Activated CD4-positive, CD25-positive, alpha-beta regulatory T cell (primary cell): ENCODE data around the gene CAMK4.

Source experiments
- DNase-seq, 4 experiments: peaks; one replicate each; lab custom pipeline; 2025; lab: John Stamatoyannopoulos, UW

The CAMK4 gene

DNA sequence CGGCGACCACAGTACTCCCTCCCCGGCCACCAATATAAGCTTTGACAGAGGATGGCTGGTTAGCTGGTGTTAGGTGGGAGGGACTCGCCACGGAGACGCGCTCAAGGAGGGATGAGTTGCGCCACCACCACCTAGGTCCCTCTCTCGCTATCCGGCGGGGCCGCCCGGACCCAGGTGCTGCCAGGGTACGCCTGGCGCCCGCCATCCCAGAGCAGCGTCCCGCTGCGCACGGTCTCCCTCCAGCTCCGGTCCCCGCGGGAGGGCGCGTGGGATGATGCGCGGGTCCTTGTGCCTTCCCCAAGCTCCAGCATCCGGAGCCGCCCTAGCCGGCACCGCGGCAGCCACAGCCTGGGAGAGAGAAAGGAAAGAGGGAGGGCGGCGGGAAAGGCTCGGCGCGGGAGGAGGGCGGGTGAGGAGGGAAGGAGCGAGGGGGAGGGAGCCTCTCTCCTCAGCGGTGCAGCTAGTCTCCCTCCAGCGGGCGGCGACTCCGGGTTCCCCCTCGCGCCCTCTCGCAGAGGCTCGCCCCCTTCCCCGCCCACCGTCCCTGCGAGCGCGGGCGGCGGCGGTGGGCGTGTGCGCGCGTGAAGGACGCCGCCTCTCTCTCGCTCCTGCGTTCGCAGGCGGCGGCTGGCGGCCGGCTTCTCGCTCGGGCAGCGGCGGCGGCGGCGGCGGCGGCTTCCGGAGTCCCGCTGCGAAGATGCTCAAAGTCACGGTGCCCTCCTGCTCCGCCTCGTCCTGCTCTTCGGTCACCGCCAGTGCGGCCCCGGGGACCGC, at the start of gene CAMK4:
CAMK4 (plus strand) TSS at position 598 of the 774 bp plus-strand sequence; CDS start at position 698, 100 bp downstream.
- DNase-seq, result peak; percentile 31 to 76 (median 57)

DNA sequence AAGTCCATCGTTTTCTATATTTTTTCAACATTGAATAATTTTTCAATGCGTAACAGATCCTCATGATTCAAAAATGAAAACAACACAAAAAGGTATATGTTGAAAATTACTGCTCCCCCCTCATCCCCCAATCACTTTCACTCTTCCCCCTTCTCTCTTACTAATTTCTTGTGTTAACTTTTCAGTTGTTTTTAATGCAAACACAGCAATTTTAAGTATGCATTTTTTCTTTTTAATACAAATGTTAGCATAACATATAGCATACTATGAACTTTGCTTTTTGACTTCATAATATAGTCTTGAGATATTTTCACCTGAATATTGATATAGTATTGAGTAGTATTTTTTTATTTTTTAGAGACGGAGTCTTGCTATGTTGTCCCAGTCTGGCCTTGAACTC, 41.1 kb upstream of the CAMK4 start:
- DNase-seq, result no peak

DNA sequence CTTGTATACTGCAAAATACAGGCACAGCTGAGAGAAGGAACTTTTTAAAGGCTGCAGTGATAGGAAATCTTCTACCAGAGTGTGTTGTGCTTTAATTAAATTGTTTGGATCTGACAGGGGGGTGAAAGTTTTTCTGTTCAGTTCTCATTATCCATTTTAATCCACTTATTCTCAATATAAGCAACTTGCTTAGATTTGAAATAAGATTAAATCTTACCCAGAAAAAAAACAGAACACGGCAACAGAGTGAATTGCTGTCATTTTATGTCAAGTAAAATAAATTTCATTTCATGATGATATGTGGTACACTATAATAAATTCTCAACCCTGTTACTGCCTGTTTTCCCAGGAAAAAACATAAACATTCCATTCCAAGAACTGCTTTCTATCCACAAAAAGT, 37.1 kb upstream of the CAMK4 start:
- no peak for DNase-seq

DNA sequence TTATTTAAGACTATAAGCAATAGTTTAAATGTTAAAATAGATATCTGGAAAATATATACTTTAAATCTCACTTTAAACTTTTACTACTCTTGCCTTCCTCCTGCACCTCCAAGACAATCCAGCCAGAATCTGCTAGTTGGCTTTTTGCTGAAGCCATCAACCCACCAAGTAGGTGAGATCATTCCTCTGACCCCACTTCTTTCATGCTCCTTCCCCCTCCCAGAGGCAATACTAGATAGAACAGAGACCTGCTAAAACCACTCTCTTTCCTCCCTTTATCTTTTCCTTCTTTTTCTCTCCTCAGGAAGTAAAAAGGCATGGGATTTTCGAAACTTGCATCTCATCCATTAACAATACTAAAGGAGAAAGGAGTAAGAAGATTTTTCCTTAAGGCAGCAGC, 30.1 kb upstream of the CAMK4 start:
- no peak for DNase-seq

DNA sequence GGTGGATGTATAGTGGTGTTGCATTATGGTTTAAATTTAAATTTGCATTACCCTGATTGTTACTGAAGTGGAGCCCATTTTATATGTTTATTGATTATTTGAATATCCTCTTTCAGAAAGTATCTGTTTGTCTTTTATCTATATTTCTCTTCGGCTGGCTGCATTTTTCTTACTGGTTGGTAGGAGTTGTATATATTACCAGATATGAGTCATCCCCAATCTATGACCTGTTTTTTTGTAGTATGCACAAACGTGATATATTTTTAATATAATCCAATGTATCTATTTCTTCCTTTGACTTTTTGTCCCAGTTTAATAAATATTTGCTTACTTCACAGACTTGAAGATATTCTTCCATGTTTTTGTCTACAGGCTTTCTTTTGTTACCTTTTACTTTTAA, 29.3 kb upstream of the CAMK4 start:
- DNase-seq, result no peak

DNA sequence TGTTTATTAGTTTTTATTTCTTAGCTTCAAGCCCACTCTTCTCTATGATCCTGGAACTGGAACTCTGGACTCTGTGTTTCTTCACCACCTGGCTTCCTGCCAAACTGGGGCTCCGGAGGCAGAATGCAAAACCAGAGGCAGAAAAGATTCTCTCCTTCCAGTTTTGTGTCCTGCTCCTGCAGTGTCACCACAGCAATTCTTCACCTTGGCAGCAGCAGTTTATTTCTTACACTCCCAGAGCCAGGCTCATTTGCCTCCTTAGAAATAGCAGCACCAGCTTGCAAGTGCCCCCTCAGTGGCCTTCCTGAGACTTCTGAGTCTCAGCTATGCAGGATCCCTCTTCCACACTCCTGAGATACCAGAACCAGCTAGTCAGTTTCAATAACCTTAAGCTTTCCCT, 26.7 kb upstream of the CAMK4 start:
- no peak for DNase-seq

DNA sequence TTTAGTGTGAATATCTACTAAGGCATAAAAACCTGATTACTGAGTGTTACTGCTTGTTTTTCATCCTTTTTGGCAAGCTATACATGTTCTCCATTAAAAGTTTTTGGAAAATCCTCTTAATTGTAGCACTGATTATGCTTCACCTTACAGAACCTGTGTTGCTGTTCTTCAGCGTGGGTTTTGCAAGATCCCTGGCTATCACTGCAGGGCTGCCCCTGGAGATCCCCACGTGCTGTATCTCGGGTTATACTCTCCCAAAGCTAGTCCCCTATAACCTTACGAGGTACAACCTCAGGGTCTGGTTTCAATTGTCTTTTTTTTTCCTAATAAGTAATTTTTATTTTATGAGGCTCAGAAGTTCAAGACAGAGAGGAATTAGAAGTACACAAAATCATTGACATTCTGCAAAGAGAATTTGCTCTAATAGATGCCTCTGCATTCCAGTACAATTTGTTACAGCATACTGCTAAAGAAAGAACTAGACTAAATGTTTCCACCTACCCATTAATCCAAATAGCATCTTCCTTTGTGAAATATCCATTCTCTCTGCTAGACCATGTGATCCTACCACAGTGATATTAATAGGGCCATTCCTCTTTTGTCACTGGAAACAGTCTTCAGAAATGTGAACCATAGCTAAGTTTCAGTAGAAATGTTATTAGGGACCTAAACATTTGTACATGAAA, 25.8 kb upstream of the CAMK4 start:
- no peak for DNase-seq

DNA sequence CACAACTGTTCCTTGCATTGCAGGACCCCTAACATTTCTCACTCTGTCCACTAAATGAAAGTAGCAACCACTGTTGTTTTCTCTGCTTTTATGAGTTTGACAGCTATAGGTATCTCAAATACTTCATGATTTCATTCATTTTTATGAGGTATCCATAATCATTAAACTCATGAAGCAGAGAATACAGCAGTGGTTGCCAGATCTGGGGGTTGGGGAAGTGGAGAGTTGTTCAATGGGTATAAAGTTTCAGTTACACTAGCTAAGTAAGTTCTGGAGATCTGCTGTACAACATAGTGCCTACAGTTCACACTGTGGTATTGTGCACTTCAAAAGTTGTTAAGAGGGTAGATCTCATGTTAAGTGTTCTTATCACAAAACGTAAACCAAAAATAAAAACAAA, 23.4 kb upstream of the CAMK4 start:
- DNase-seq, result no peak

DNA sequence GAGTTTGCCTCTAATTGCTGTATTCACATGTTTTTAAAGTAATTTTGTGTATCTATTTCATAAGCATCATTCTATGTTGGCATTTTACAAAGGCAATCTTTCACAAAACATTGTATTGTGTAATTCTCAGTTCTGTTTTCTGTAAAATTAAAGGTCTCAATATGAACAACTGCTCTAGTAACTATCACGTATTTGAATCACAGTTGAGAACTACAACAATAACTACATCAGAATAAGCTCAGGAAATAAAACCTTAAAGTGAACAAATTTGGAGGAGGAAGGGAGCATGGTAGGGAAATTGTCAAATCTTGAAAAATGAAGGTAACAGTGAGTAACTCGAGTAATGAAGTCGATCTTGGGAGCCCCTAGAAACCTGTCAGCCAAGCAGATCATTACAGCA, 22.5 kb upstream of the CAMK4 start:
- no peak for DNase-seq

DNA sequence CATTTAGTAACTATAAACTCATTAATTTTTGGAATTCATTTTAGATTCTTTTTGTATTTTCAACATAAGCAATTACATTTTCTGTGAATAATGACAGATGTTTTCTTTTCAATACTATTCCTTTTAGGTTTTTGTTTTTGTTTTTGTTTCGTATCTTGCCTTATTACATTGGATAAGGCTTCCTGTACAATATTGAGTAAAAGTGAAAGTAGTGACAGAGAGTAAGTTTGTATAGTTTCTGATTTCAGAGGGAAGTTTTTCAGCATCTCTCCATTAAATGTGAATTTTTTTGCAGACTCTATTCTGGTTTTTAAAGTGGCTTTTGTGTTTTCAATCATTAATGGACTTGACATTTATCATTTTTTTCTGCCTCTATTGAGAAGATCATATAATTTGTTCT, 12.8 kb upstream of the CAMK4 start:
- no peak for DNase-seq

DNA sequence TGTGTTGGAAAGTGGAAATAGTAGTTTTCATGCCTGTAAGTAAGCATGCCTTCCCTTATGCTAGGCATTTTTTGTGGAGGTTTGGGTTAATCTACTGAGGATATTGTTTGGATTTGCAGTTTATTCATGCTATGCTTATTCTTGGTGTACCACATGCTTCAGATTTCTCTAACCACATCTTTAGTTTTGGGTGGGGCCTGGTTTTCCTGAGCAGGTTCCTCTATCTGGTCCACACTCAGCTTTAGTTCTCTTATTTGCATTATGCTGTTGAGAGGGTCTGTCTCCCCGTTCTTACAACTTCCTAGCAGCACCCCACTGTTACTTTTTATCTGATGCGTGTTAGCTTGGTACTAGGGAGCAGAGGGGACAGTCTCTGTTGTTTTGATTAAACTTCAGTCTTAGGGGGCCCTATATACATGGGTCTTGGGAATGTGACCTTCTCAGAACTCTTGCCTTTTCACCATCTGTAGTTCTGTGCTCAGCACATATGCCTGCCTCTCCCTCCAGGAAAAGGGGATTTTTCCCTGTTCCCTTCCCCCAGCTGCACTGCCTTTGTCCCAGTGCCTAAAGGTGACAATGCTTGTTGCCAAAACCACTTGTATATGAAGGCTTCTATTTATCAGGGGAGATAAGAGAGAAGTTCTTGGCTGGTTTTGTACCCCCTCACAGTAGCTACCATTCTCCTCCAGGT, 10.0 kb upstream of the CAMK4 start:
- DNase-seq, result no peak

DNA sequence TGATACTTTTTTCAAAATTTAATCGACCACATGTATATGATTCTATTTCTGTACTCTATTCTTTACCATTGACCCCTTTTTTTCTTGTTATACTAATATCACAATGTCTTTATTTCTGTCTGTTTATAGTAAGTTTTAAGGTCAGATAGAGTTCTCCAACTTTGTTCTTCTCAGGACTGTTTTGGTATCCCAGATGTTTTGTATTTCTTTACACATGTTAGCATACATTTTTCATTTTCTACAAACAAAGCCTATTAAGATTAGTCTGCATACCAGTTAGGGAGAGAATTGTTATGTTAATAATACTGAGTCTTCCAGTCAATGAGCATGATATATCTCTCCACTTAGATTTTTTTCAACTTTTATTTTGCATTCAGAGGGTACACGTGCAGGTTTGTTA, 8.2 kb upstream of the CAMK4 start:
- DNase-seq, result no peak

DNA sequence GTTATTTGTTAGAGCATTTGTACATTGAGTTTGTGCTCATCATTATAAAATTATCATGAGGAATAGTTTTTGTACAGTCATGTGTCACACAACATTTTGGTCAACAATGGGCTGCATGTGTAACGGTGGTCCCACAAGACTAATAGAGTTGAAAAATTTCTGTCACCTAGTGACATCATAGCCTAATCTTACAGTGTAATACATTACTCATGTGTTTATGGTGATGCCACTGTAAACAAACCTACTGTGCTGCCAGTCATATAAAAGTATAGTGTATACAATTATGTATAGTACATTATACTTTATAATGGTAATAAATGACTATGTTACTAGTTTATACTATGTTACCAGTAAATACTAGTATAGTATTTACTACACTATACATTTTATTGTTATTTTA, 3.0 kb upstream of the CAMK4 start:
- no peak for DNase-seq

DNA sequence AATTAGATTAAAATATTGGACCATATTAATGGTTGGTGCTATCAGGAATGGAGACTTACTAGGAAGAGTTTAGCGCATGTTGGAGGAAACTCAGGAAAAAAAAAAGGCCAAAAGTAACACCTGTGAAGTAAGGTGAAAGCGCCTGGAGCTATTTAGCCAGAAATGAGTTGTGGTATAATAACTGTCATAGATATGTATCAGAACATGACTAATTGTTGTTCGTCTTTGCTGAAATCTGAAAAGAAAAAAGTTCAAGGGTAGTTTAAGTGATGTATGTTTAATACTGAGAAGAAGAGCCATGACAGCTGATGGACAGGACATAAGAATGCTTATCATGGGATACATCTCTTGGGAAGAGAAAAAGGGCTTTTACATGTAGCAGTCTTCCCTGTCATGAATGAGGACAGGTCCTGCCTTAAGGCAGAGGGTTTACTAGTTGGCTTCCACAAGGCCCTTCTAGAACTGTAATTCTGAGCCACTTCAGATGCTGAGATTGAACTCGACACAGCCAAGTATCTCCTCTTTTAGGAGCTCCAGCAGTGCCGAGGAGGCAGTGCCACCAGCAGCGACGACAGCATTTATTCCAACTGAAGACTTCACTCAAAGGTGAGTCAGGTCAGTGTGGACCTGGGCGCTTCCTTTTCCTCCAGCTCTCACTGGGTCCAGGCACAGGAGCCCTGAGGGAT, 940 bp upstream of the CAMK4 start:
- DNase-seq, result peak in 1 of 4 experiments; percentile 14

DNA sequence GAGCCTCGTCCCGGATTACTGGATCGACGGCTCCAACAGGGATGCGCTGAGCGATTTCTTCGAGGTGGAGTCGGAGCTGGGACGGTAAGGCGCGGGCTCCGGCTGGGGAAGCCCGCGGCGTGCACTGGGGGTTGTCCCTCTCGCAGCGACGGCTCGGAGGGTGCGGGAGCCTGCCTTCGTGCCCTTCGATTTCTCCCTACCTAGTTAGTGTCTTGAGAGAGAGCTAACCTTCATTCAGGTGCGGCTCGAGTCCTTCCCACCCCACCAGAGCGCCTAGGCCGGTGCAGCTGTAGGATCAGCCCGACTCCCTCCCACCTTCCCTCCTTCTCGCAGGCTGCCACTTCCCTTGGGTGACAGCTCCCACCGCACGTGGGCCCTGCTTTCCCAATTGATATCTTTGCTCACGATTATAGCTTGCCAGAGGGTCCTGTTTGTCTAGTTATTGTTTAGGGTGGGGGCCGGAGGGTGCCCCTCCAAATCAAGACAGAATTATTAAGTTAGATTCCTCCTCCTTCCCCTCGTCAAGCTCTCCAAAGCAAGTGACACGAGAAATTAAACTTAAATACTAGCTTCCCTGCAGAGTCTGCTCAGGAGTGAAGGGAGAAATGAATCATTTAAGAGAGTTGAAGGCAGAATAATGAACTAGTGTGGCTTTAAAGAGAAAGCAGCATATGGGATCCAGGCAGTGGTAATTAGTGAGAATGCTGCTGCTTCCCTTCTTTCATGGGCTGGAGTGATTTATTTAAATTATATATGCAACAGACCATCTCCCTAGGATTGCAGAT, 569 bp downstream of the CAMK4 start:
- DNase-seq, result peak in 1 of 4 experiments; percentile 16

DNA sequence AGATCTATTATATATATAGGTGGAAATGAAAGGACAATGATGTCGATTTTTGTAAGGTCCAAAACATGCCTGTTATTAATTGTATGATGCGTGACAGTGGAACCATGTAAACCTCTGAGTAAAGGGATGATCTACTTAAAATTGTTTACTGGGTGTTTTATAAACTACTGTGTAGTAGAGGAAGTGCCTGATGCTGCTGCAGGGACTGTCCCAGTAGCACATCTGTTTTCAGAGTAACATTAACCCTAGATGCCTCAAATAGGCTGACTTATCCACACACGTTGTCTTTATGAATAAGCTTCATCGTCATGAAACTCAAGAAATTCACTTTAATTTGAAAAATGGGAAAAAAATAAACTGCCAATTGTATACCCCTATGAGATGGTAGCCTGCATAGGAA, 1.7 kb downstream of the CAMK4 start:
- no peak for DNase-seq

DNA sequence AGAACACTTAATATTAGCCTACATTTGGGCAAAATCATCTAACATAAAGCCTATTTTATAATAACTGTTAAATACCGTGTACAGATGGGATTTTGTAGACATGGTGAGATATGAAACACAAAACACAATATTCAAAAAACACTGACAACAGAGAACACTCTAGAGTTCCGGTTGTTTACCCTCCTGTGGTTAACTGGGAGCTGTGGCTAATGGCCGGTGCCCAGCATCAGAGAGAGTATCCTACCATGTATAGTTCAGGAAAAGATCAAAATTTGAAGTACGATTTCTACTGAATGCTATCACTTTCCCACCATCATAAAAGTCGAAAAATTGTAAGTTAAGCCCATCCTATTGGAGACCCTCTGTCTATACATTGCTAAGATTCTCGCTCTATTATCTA, 2.4 kb downstream of the CAMK4 start:
- no peak for DNase-seq

DNA sequence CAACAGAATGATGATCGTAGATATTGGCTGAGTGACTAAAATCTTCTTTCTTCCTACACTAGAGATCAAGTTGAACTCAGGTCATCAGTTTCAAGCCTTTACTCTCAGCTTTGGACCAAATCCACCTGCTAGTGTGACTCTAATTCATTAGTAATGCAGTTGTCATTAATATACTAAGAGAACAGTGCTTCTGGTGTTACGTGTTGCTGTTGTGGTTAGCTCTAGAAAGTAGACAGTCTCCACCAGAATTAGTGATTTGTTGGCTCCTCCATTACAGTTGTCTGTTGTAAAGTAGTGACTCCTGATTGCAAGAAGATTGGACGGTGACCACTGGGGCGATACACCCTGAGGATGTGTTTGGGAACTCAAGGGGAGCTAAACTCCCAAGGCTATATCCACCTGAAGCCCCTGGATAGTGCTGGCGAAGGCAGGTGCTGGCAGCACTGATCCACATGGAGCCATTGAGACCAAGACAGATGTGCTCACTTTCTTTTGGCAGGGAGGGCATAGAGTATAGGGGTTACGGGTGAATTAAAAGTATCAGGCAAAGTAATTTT, 3.1 kb downstream of the CAMK4 start:
- DNase-seq, result no peak

DNA sequence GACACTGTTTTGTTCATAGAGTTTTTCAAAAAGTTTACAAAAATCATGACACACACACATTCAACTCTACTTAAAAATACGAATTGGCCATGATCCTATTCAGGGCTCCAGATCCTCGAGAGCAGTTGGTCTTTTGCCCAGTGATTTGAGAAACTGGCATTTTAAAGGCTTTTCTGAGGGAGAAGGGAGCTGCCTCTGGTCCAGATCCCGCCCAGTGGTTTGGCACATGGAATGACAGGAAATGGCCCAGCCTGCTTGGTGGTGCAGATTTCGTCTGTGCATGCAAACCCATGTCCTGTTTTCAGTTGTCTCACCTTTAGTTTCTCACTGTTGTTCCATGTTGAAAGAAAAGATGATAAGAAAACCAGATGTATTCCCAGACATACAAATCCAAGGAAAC, 3.6 kb downstream of the CAMK4 start:
- peak in 2 of 4 experiments; percentile 5 to 11 for DNase-seq

DNA sequence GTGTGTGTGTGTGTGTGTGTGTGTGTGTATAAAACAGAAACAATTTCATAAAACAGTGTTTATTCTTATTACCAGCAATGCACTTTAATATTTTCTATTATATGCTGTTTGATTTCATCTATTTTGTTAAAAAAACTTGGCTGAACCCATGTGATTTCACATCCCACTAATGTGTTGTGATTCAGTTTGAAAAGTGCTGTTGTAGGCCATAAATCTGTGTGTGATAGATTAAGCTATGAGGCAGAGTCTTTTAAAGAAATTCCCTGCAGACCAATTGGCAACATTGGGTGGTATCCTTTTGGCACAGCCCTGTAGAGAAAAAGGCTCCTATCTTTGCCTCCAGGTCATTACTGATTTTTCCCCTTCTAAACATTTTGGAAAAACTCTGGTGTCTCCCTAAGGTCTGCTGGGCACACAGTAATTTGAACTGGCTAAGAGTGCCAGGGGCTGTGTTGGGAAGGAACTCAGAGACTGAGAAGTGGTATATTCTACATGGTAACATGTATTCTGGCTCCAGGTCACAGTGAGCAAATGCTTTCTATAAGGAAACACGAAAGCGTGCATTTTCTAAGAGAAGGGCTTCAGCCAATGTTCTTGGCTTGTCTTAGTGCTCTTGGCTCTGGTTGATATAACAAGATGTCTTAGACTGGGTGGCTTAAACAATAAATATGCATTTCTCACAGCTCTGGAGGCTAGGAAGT, 4.5 kb downstream of the CAMK4 start:
- no peak for DNase-seq
